ENCODE data around the gene LGALS9.
"Not testable (repeated sequence)": the region's sequence is repeated elsewhere in the genome, so short reads cannot be mapped to it uniquely, and the experiment has no call there.

DNA sequence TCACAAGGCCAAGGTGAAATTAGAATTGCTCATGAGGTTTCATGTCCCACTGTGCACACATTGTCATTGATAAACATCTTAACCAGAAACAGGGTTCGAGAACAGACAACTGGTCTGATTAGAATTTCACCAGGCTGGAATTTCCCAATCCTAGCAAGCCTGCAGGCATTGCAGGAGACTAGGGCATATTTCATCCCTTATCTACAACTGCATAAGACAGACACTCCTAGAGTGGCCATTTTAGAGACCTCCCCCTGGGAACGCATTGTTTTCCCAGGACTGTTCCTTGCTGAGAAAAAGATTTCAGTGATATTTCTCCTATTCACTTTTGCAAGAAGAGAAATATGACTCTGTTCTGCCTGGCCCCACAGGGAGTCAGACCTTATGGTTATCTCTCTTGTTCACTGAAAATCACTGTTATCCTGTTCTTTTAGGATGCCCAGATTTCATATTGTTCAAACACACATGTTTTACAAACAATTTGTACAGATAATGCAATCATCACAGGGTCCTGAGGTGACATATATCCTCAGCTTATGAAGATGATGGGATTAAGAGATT lies 64.3 kb downstream of the LGALS9 start:
- TF ChIP-seq, protein P1, sequence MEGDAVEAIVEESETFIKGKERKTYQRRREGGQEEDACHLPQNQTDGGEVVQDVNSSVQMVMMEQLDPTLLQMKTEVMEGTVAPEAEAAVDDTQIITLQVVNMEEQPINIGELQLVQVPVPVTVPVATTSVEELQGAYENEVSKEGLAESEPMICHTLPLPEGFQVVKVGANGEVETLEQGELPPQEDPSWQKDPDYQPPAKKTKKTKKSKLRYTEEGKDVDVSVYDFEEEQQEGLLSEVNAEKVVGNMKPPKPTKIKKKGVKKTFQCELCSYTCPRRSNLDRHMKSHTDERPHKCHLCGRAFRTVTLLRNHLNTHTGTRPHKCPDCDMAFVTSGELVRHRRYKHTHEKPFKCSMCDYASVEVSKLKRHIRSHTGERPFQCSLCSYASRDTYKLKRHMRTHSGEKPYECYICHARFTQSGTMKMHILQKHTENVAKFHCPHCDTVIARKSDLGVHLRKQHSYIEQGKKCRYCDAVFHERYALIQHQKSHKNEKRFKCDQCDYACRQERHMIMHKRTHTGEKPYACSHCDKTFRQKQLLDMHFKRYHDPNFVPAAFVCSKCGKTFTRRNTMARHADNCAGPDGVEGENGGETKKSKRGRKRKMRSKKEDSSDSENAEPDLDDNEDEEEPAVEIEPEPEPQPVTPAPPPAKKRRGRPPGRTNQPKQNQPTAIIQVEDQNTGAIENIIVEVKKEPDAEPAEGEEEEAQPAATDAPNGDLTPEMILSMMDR (IDR thresholded peaks at IDR 0.05), result not testable (repeated sequence)
- TF ChIP-seq POLR2A (IDR thresholded peaks at IDR 0.05), result not testable (repeated sequence)

Data from Peyer's patch (tissue), 4 donors.